Activated naive CD4-positive, alpha-beta T cell treated with anti-CD3 and anti-CD28 coated beads, Interleukin-2, amount 50 U/mL, for 16 hours (primary cell): ENCODE data around the gene NRCAM.
A peak's percentile ranks its signal among the peaks of the same experiment; 100 is the strongest.

Experiments
- DNase-seq: peaks from one replicate; pipeline ENCODE4 v3.0.0-alpha.2; 2020

The NRCAM gene

GRCh38 chr7:108457871-108458270 is 1.6 kb upstream of the NRCAM start:
- no peak for DNase-seq

- no peak for DNase-seq
Measured at GRCh38 chr7:108456845-108457540, 757 bp upstream of the NRCAM start.

DNA sequence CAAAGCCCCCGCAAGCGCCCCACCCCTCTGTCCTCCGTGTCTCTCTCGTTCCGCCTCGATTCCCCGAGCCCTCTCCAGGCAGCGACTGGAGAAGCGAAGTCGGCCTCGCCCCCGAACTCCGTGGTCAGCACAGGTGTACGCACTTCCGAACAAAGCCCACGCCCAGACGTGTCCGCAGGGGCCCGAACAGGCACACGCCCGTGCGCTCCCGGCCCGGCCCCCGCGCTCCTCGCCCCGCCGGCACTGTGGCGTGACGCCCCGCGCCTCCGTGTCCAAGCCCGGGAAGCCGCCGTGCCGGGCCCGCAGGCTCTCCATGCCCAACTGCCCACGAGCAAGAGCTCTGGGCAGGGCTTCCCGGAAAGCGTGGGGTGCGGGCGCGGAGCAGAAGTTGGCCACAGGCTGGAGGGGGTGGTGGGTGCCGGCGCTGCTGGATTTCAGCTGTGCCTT is 662 bp downstream of the NRCAM start:
- no peak for DNase-seq

DNA sequence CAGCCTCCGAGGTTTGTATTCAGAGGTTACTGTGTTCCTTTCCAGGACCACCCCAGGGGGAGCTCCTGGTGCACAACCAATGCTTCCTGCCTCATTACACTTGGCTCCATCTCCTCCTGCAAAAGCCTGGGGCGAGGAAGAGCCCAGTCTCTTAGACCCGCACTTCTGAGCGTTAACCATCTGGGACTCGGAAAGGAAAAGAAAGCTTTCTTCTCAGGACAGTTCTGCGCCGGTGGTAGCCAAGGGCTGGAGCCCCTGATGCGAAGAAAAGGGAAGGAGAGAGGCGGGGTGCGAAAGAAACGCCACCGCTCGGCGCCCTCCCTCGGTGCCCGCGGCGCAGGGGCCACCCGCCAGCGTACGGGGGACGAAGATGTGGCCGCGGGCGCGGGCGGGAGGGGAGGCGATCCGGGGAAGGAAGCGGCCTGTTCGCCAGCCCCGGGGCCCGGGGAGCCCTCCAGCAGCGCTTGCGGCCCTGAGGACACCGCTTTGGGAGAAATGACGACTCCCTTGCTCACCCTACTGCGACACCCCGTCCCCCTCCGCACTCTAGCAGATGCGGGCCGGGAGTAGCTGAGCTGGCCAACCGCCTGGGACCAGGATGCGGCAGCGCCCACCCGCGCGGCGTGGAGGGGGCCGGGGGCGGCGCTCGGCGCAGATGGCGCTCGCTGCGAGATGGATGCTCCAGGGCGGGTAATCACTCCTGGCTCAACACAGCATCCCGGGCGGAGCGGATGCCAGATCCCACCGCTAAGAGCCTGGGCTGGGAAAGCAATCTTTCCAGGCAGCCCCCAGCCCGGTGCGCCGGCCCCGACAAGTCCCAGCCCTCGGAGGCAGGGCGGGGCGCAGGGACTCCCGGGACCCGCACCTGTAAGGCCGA is 1.3 kb downstream of the NRCAM start:
- DNase-seq, result peak; percentile 29

DNA sequence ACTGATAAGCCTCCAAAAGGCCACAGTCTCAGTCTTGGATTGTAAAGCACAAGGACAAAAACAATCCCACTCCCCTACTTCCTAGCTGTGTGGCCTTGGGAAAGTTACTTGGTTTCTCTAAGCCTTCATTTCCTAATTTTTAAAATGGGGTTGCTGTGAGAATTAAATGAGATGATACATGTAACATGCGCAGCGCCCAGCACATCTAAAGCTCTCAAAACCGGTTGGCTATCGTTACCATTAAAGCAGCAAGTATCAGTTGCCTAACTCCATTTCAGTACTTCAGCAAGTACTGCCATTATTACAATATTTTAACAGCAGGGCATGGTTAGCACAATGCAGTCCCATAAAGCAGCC is 1.9 kb downstream of the NRCAM start:
- DNase-seq, result no peak

GRCh38 chr7:108453320-108453719 is 2.9 kb downstream of the NRCAM start:
- no peak for DNase-seq

GRCh38 chr7:108452707-108453106 is 3.5 kb downstream of the NRCAM start:
- no peak for DNase-seq

DNA sequence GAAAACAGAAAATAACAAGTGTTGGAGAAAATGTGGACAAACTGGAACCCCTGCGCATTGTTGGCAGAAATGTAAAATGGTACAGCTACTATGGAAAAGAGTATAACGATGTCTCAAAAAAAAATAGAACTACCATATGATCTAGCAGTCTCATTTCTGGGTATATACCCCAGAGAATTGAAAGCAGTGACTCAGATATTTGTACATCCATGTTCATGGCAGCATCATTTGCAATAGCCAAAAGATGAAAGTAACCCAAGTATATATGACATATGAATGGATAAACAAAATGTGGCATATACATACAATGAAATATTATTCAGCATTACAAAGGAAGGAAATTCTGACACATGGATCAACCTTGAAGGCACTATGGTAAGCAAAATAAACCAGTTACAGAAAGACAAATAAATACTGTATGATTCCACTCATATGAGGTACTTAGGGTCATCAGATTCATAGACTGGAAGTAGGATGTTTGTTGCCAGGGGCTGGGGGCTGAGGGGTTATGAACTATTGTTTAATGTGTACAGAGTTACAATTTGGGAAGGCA is 4.9 kb downstream of the NRCAM start:
- DNase-seq, result no peak

DNA sequence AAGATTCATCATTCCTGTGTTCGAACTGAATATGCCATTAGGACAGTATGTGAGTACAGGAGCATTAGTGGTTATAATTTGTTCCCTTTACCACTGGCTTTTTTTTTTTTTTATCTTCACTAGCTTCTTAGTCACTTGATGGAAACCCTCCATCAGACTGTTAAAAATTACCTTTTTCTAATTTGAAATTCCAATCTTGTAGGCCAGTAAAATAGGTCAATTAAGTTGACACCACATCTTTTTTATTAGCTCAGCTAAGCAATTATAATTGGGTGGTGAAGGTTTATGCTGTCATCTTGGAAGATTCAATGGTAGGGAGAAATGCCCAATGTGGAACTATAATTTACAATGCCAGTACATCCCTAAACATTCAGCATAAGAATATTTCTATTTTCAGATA is 6.1 kb downstream of the NRCAM start:
- no peak for DNase-seq

- DNase-seq, result no peak
Measured at GRCh38 chr7:108449521-108449920, 6.7 kb downstream of the NRCAM start.

- no peak for DNase-seq
Measured at GRCh38 chr7:108448584-108449505, 7.4 kb downstream of the NRCAM start.

DNA sequence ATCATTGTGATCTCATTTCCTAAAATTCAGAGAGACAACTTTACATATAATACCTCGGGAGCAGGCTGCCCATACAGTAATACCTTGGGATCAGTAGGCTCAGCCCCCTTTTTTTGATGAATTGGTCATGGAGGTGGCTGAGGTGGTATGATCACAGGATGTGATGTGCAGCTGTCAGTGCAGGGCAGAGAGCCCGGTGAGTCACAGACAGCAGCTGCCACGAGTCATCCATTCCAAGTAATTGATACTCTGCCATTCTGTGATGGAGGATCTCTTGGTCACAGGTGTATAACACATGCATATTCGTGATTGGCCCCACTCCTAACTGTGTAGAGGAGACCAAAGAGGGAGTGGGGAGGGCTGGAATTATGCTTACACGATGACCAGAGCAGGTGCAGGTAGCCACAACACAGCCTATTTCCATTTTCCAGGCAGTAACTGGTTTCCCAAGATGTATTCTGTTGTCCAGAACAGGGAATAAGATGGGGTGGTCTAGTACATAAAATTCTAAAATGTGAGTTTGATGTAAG is 14.1 kb downstream of the NRCAM start:
- peak; percentile 27 for DNase-seq

DNA sequence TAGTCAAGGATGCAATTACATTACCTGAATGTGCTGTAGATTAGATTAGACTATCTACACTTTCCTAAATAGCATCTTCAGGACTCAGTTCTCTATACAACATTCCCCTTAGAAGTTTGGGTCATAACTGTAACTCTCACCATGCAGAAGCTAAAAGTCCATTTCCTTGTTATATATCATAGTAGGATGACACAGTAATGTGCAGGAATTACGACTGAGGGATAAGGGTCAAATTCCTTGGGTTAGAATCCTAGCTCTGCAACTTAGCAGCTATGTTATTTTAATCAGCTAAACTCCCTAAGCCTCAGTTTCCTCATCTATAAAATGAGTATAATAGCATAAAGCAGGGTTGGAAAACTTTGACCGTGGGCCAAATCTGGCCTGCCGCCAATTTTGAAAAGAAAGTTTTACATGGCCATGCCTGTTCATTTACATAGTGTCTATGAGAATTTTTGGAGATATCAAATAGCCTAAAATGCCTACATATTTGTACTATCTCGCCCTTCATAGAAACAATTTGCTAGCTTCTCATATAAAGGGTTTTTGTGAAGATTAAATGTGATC is 14.8 kb downstream of the NRCAM start:
- no peak for DNase-seq

GRCh38 chr7:108440613-108441012 is 15.6 kb downstream of the NRCAM start:
- DNase-seq, result no peak

- no peak for DNase-seq
Measured at GRCh38 chr7:108436906-108437305, 19.3 kb downstream of the NRCAM start.

GRCh38 chr7:108434010-108434409 is 22.2 kb downstream of the NRCAM start:
- DNase-seq, result no peak

- no peak for DNase-seq
Measured at GRCh38 chr7:108431099-108431498, 25.1 kb downstream of the NRCAM start.

DNA sequence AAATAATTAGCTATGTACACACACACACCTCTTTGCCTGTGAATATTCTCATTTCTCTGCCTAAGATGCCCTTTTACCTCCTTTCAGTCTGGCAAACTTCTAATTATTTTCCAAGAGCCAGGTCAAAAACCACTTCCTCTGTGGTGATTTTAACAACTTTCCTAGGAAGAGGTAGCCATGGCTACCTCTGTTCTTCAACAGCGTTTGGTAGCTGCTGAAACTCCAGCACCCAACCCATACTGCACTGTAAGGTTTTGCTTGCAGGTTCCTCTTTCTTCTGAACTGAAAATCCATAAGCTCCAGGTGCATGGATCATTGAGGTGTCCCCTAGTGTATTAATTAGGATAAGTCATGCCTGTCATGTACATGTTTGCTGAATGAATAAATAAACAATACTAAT is 25.6 kb downstream of the NRCAM start:
- no peak for DNase-seq

DNA sequence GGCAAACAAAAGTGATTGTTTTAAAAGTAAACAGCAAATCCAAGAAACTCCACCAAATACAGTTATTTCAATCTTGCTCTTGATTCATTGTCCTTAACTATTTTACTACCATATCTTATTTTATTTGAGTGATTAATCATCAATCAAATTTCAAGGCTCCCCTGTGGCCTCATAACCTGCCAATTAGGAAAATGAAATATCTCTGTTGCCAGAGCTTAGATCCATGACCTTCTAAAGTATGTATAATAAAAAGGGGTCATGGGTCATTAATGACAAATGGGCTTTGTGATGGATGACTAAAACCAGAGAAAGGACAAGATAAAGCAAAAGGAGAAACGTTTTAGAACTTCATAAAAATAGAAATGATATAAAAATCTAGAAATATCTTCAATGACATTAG is 28.5 kb downstream of the NRCAM start:
- DNase-seq, result no peak

GRCh38 chr7:108425714-108426275 is 30.4 kb downstream of the NRCAM start:
- no peak for DNase-seq

- no peak for DNase-seq
Measured at GRCh38 chr7:108424013-108424412, 32.2 kb downstream of the NRCAM start.
